ENCODE data around the gene CCNL2.

DNA sequence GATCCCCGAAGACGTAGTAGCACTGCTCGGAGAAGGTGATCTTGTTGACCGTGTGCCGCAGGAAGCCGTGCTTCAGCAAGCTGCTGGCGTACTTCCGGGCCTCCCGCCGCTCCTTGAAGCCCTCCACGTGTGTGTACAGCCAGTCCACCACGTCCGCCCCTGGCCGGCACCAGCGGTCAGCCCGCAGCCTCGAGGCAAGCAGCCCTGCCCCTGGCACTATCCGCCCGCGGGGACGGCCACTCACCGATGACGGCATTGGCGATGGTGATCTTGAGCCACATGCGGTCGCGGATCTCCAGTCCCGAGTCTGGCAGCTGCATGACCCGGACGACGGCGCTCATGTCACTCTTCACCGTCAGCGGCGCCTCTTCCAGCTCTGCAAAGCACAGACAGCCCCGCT, 60.9 kb downstream of the CCNL2 start:
- TF ChIP-seq, protein P1, sequence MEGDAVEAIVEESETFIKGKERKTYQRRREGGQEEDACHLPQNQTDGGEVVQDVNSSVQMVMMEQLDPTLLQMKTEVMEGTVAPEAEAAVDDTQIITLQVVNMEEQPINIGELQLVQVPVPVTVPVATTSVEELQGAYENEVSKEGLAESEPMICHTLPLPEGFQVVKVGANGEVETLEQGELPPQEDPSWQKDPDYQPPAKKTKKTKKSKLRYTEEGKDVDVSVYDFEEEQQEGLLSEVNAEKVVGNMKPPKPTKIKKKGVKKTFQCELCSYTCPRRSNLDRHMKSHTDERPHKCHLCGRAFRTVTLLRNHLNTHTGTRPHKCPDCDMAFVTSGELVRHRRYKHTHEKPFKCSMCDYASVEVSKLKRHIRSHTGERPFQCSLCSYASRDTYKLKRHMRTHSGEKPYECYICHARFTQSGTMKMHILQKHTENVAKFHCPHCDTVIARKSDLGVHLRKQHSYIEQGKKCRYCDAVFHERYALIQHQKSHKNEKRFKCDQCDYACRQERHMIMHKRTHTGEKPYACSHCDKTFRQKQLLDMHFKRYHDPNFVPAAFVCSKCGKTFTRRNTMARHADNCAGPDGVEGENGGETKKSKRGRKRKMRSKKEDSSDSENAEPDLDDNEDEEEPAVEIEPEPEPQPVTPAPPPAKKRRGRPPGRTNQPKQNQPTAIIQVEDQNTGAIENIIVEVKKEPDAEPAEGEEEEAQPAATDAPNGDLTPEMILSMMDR (IDR thresholded peaks at IDR 0.05) = no peak
- no peak for TF ChIP-seq POLR2A (IDR thresholded peaks at IDR 0.05)
